ENCODE measurements around the gene CPTP. TPM values are rescaled to one million over a fixed set of nuclear protein-coding genes. Genes with fewer than 3 reads are reported as not detected.

CPTP gene
- total and polyA plus RNA-seq, 10 of the 15 experiments (the other 5 are each of a cell fraction or from before 2014, with no cell fraction given): 0.06 to 24.3 (median 10.0) TPM

GRCh38 chr1:1349256-1350012 is 24.8 kb downstream of the CPTP start, which contains the start of gene DVL1:
Gene DVL1 (minus strand): TSS chr1:1349418. CDS start chr1:1349065, 353 bp downstream.
- no peak for FAIRE-seq
- Histone ChIP-seq H3K4me1 (ENCODE audit: control insufficient read depth, insufficient read depth, low read length) (peaks cover 6% of the 10 kb centered on the region; the same call in 1 of the 2 replicates), H4K20me1 (ENCODE audit: control insufficient read depth, insufficient read depth) (no peaks in the 10 kb centered on the region), H3K9me3 (replicated peaks; ENCODE audit: control insufficient read depth, insufficient read depth, low read length) (no peaks in the 10 kb centered on the region), H2AFZ (ENCODE audit: control insufficient read depth, low read depth, low read length) (peak within 1 kb of the TSS; percentile 86), H3K4me3 (peak within 1 kb of the TSS; percentile 83), H3K27ac (ENCODE audit: control insufficient read depth, insufficient read depth) (peak within 1 kb of the TSS; percentile 80), H3K9ac (ENCODE audit: control insufficient read depth, insufficient read depth, low read length) (peak within 1 kb of the TSS; percentile 81), H3K79me2 (ENCODE audit: control insufficient read depth, insufficient read depth, low read length) (peaks cover 2% of the 10 kb centered on the region), H3K36me3 (ENCODE audit: control insufficient read depth in 2 of 2, insufficient read depth in 2 of 2, low read length in 1 of 2) (no peaks in the 10 kb centered on the region), H3K27me3 (replicated peaks in 1 of 2; ENCODE audit: control insufficient read depth in 2 of 2, insufficient read depth in 2 of 2, low read length in 1 of 2) (peaks cover 0 to 2% of the 10 kb centered on the region in 2 experiments; a peak in 2 of 4 replicates), H3K4me2 (ENCODE audit: control insufficient read depth, insufficient read depth) (peak within 1 kb of the TSS; percentile 83)
- ChIA-PET RAD21 (ENCODE audit: unreplicated experiment) (no interaction called here), SMC1A (ENCODE audit: uncharacterized antibody, unreplicated experiment) (no interaction called here), CTCF (interaction anchor here (1.1 to 2.1 kb wide), 2 partner anchors 22 to 155 kb away, joined by 3 to 12 read pairs; no protein-coding TSS in a partner anchor), POLR2A (no interaction called here)
- in situ Hi-C loops (cut with MboI): no loop called here
- BruUV-seq (replicated peaks): no TSS peak
- peak; percentile 58 for ATAC-seq
- WGBS (ENCODE audit: insufficient coverage, insufficient replicate concordance, low lambda C conversion rate, missing lambda C conversion rate): 0% methylated on average over 52 of the region's 122 CpGs
- intact Hi-C loops (cut with micrococcal nuclease; ENCODE audit: unreplicated experiment): loop anchor here (2.0 kb wide), 1 partner anchor 49 kb away; the partner anchor contains the start of gene CCNL2
- DNase-seq (ENCODE audit: low read depth, low spot score): no peak
- TF ChIP-seq SP1 (IDR thresholded peaks at IDR 0.05; ENCODE audit: low read depth, low read length): no peak
- TF ChIP-seq DPF2 (IDR thresholded peaks at IDR 0.05): peak; percentile 92
- peak; percentile 59; the same call in 1 of the 2 replicates for TF ChIP-seq ZNF207 (IDR thresholded peaks at IDR 0.05; ENCODE audit: borderline replicate concordance)
- no peak for TF ChIP-seq KDM1A (IDR thresholded peaks at IDR 0.05; ENCODE audit: borderline replicate concordance)
- TF ChIP-seq PML (IDR thresholded peaks at IDR 0.05; ENCODE audit: low read length): no peak
- TF ChIP-seq SIN3A (IDR thresholded peaks at IDR 0.05; ENCODE audit: low read depth, low read length): no peak; the same call in 1 of the 2 replicates
- no peak for TF ChIP-seq MTA2 (IDR thresholded peaks at IDR 0.05; ENCODE audit: low read depth)
- TF ChIP-seq HSF1 (IDR thresholded peaks at IDR 0.05; ENCODE audit: low read depth, low read length): no peak
- TF ChIP-seq USF1 (IDR thresholded peaks at IDR 0.05; ENCODE audit: borderline replicate concordance, extremely low read length, insufficient read depth, low read depth, low read length): no peak
- no peak for TF ChIP-seq POLR2AphosphoS5 (IDR thresholded peaks at IDR 0.05; ENCODE audit: low read length)
- no peak for TF ChIP-seq FOS (IDR thresholded peaks at IDR 0.05; ENCODE audit: borderline replicate concordance, extremely low read depth, insufficient read length)
- no peak for TF ChIP-seq ZBED1 (IDR thresholded peaks at IDR 0.05; ENCODE audit: borderline replicate concordance)
- TF ChIP-seq REST (IDR thresholded peaks at IDR 0.05; ENCODE audit: low read depth, low read length): no peak
- TF ChIP-seq POLR2AphosphoS2 (IDR thresholded peaks at IDR 0.05; ENCODE audit: low read depth, low read length): no peak
- no peak for TF ChIP-seq TAF1 (IDR thresholded peaks at IDR 0.05; ENCODE audit: borderline replicate concordance, low read depth, low read length)
- no peak for TF ChIP-seq FOXM1 (IDR thresholded peaks at IDR 0.05; ENCODE audit: low read depth, low read length)
- TF ChIP-seq NFYB (IDR thresholded peaks at IDR 0.05; ENCODE audit: insufficient read depth, low read depth, low read length): no peak
- no peak for TF ChIP-seq ZNF274 (IDR thresholded peaks at IDR 0.05; ENCODE audit: insufficient read depth, insufficient read length)
- TF ChIP-seq NR2C1 (IDR thresholded peaks at IDR 0.05): peak; percentile 35; the same call in 1 of the 2 replicates

Data from GM12878 (cell line).